Mucosa of gallbladder (tissue), 1 donor: ENCODE measurements around the gene SMCHD1. TPM values are rescaled to one million over a fixed set of nuclear protein-coding genes. Genes with fewer than 3 reads are reported as not detected.
"Not testable (repeated sequence)": the region's sequence is repeated elsewhere in the genome, so short reads cannot be mapped to it uniquely, and the experiment has no call there.

Source experiments
- DNase-seq: peaks from one replicate; pipeline ENCODE4 v3.0.0-alpha.2; 2020; ENCODE audit warnings: low spot score
- total RNA-seq: library from RNA; stranded (reverse); gene quantifications from one replicate; pipeline ENCODE4 v1.2.1, GENCODE V29; 2021
- donor health status: DM: no; HTN: no; CAD: no.

SMCHD1 gene
- total RNA-seq, 1 donor from 2014 or later: 38.3 TPM

- DNase-seq: no peak
These were observed 61.1 kb downstream of the SMCHD1 start for GRCh38 chr18:2716394-2717326.

GRCh38 chr18:2717407-2717806 lies 61.9 kb downstream of the SMCHD1 start:
- DNase-seq: no peak

- DNase-seq: no peak
These were observed 63.5 kb downstream of the SMCHD1 start for GRCh38 chr18:2719040-2719439.

GRCh38 chr18:2723207-2723606 lies 67.7 kb downstream of the SMCHD1 start:
- no peak for DNase-seq

- DNase-seq: no peak
These were observed 74.2 kb downstream of the SMCHD1 start for GRCh38 chr18:2729757-2730156.

GRCh38 chr18:2736823-2737222 lies 81.3 kb downstream of the SMCHD1 start:
- DNase-seq: no peak

GRCh38 chr18:2740082-2740481 lies 84.6 kb downstream of the SMCHD1 start:
- not testable (repeated sequence) for DNase-seq

GRCh38 chr18:2746274-2746673 lies 90.7 kb downstream of the SMCHD1 start:
- no peak for DNase-seq

GRCh38 chr18:2758309-2758708 lies 102.8 kb downstream of the SMCHD1 start:
- no peak for DNase-seq

- no peak for DNase-seq
These were observed 119.1 kb downstream of the SMCHD1 start for GRCh38 chr18:2774669-2775068.

- no peak for DNase-seq
These were observed 121.1 kb downstream of the SMCHD1 start for GRCh38 chr18:2776601-2777000.

- no peak for DNase-seq
These were observed 121.7 kb downstream of the SMCHD1 start for GRCh38 chr18:2777241-2777640.

GRCh38 chr18:2780750-2781149 lies 125.2 kb downstream of the SMCHD1 start:
- no peak for DNase-seq

GRCh38 chr18:2787225-2787624 lies 131.7 kb downstream of the SMCHD1 start:
- DNase-seq: no peak

GRCh38 chr18:2792395-2792794 lies 136.9 kb downstream of the SMCHD1 start:
- DNase-seq: no peak

GRCh38 chr18:2794159-2794558 lies 138.6 kb downstream of the SMCHD1 start:
- DNase-seq: no peak

GRCh38 chr18:2797951-2798350 lies 142.4 kb downstream of the SMCHD1 start:
- DNase-seq: no peak

GRCh38 chr18:2799369-2799768 lies 143.8 kb downstream of the SMCHD1 start:
- DNase-seq: no peak

GRCh38 chr18:2805970-2806943 lies 150.7 kb downstream of the SMCHD1 start:
- no peak for DNase-seq

GRCh38 chr18:2808640-2809039 lies 153.1 kb downstream of the SMCHD1 start:
- not testable (repeated sequence) for DNase-seq

- DNase-seq: not testable (repeated sequence)
These were observed 154.2 kb downstream of the SMCHD1 start for GRCh38 chr18:2809666-2810183.

- DNase-seq: no peak
These were observed 155.9 kb downstream of the SMCHD1 start for GRCh38 chr18:2811416-2811815.
